CD14-positive monocyte (primary cell): ENCODE data around the gene FLNA. TPM values are rescaled to one million over a fixed set of nuclear protein-coding genes. Genes with fewer than 3 reads are reported as not detected.

Source experiments
- DNase-seq, 3 donors: peaks; one replicate each; pipeline ENCODE4 v3.0.0-alpha.2; 2011 to 2022
- H2AFZ ChIP-seq: 2 replicates; pipeline ENCODE4 v1.6.0; 2012; ENCODE audit warnings: mild to moderate bottlenecking, low read depth, low read length, inconsistent platforms; ENCODE audit not compliant: insufficient read depth, poor library complexity, severe bottlenecking
- H3K27ac ChIP-seq, 2 donors: 1 replicate in 1 of 2; 2 replicates in 1 of 2; pipeline ENCODE4 v1.5.1; 2012 to 2013; ENCODE audit warnings: low read length in 2 of 2, control low read depth in 1 of 2, inconsistent platforms in 1 of 2, low read depth in 1 of 2, mild to moderate bottlenecking in 1 of 2
- H3K27me3 ChIP-seq, 2 donors: one replicate each; pipeline versions ENCODE4 v1.6.0 to v1.6.1; 2011 to 2013; ENCODE audit warnings: low read length in 2 of 2; ENCODE audit not compliant: control insufficient read depth in 2 of 2, insufficient read depth in 2 of 2
- H3K36me3 ChIP-seq, 2 donors: replicated peaks in 1 of 2; 1 replicate in 1 of 2; 2 replicates in 1 of 2; pipeline versions ENCODE4 v1.5.1 to v1.6.1; 2012 to 2013; ENCODE audit warnings: low read length in 2 of 2, control low read depth in 1 of 2, inconsistent platforms in 1 of 2, mild to moderate bottlenecking in 1 of 2; ENCODE audit not compliant: insufficient read depth in 2 of 2, control insufficient read depth in 1 of 2
- H3K4me1 ChIP-seq, 2 donors: 1 replicate in 1 of 2; 2 replicates in 1 of 2; pipeline versions ENCODE4 v1.5.1 to v1.6.1; 2012 to 2013; ENCODE audit warnings: low read length in 2 of 2, control low read depth in 1 of 2, inconsistent platforms in 1 of 2, mild to moderate bottlenecking in 1 of 2, moderate library complexity in 1 of 2; ENCODE audit not compliant: insufficient read depth in 2 of 2, control insufficient read depth in 1 of 2
- H3K4me2 ChIP-seq: replicated peaks from 2 replicates; pipeline ENCODE3; 2012; ENCODE audit warnings: low read length, moderate library complexity, mild to moderate bottlenecking; ENCODE audit not compliant: poor library complexity, severe bottlenecking; ENCODE audit errors: extremely low read depth
- H3K4me3 ChIP-seq, 3 experiments: fragments of 200-600 bp in 1 of 3; sonication (generic) in 1 of 3; replicated peaks in 1 of 3; 1 replicate in 2 of 3; 2 replicates in 1 of 3; pipeline ENCODE4 v1.5.1; 2011 to 2013; ENCODE audit warnings: low read length in 3 of 3, mild to moderate bottlenecking in 3 of 3, control low read depth in 2 of 3, low read depth in 2 of 3, inconsistent platforms in 1 of 3, moderate library complexity in 1 of 3
- H3K79me2 ChIP-seq: 2 replicates; pipeline ENCODE4 v1.6.0; 2012; ENCODE audit warnings: mild to moderate bottlenecking, control low read depth, inconsistent platforms, low read length, moderate library complexity; ENCODE audit not compliant: insufficient read depth
- H3K9ac ChIP-seq: 2 replicates; pipeline ENCODE4 v1.6.0; 2017; ENCODE audit warnings: low read length, mild to moderate bottlenecking; ENCODE audit not compliant: insufficient read depth, poor library complexity, severe bottlenecking
- H3K9me3 ChIP-seq, 2 donors: replicated peaks in 1 of 2; 1 replicate in 1 of 2; 2 replicates in 1 of 2; pipeline versions ENCODE4 v1.5.1 to v1.6.1; 2012 to 2013; ENCODE audit warnings: low read length in 2 of 2, control low read depth in 1 of 2; ENCODE audit not compliant: control insufficient read depth in 1 of 2, insufficient read depth in 1 of 2
- H4K20me1 ChIP-seq: 2 replicates; pipeline ENCODE4 v1.6.0; 2012; ENCODE audit warnings: mild to moderate bottlenecking, low read length, control low read depth, moderate library complexity; ENCODE audit not compliant: insufficient read depth
- H3K27ac Mint-ChIP-seq, 7 donors: one replicate each; pipeline ENCODE4 v1.8.0; 2020; ENCODE audit warnings: mild to moderate bottlenecking in 7 of 7, mixed read lengths in 7 of 7, moderate library complexity in 6 of 7, inconsistent platforms in 2 of 7
- H3K27me3 Mint-ChIP-seq, 3 donors: one replicate each; pipeline ENCODE4 v1.8.0; 2021 to 2022; ENCODE audit warnings: low read depth in 3 of 3, mild to moderate bottlenecking in 3 of 3, mixed read lengths in 3 of 3, moderate library complexity in 3 of 3, inconsistent platforms in 1 of 3
- H3K36me3 Mint-ChIP-seq, 2 donors: one replicate each; pipeline ENCODE4 v1.8.0; 2020; ENCODE audit warnings: mixed read lengths in 2 of 2, inconsistent platforms in 1 of 2, mild to moderate bottlenecking in 1 of 2
- H3K4me1 Mint-ChIP-seq: one replicate; pipeline ENCODE4 v1.8.0; 2020; ENCODE audit warnings: mild to moderate bottlenecking, mixed read lengths
- H3K4me3 Mint-ChIP-seq, 2 donors: one replicate each; pipeline ENCODE4 v1.8.0; 2020; ENCODE audit warnings: mild to moderate bottlenecking in 2 of 2, mixed read lengths in 2 of 2, moderate library complexity in 1 of 2
- H3K9me3 Mint-ChIP-seq, 7 donors: one replicate each; pipeline ENCODE4 v1.8.0; 2020 to 2022; ENCODE audit warnings: mixed read lengths in 7 of 7, mild to moderate bottlenecking in 6 of 7, moderate library complexity in 6 of 7, inconsistent platforms in 2 of 7
- CTCF ChIP-seq: fragments of 200-600 bp; IDR thresholded peaks from one replicate; pipeline ENCODE4 v1.8.0; 2022; ENCODE audit warnings: antibody characterized with exemption, mild to moderate bottlenecking
- WGBS: methylation state at CpG from one replicate; pipeline ENCODE4 v1.1.5; 2013; ENCODE audit warnings: missing lambda C conversion rate; ENCODE audit not compliant: insufficient coverage; 5-methylcytosine and 5-hydroxymethylcytosine counted together
- intact Hi-C, 2 donors: fragments of 100-400 bp; cut with micrococcal nuclease; formaldehyde crosslinking; loops; one replicate each; pipeline versions ENCODE4 v1.15.0 to v1.15.1; 2023
- polyA plus RNA-seq, 3 donors: library from polyadenylated mRNA; depleted of rRNA in 1 of 3; unstranded in 2 of 3; stranded (reverse) in 1 of 3; fragments of 300-500 nt in 2 of 3; fragments of >200 nt in 1 of 3; fragmentation: Illumina TruSeq in 2 of 3; gene quantifications; 1 replicate in 2 of 3; 2 replicates in 1 of 3; pipeline ENCODE4 v1.2.3, GENCODE V29; 2012 to 2021

Gene FLNA
- polyA plus RNA-seq, 3 donors, result 111 to 874 (median 219) TPM

GRCh38 chrX:154354013-154354412, 20.4 kb downstream of the FLNA start:
- peaks cover 0 to 2% (median 0%) of the 10 kb centered on the region in 3 donors for H3K27me3 Mint-ChIP-seq
- WGBS, result 50% methylated on average over 1 of the region's 14 CpGs
- peaks cover 14 to 30% of the 10 kb centered on the region in 2 donors for H3K4me1 ChIP-seq
- peaks cover 100% of the 10 kb centered on the region in 2 donors for H3K36me3 ChIP-seq
- DNase-seq, result no peak
- intact Hi-C loops, result no loop called here
- peaks cover 100% of the 10 kb centered on the region for H4K20me1 ChIP-seq
- H3K9me3 Mint-ChIP-seq, result no peaks in the 10 kb centered on the region
- TF ChIP-seq CTCF, result no peak
- peaks cover 42% of the 10 kb centered on the region for H3K79me2 ChIP-seq
- H3K36me3 Mint-ChIP-seq, result peaks cover 55 to 89% of the 10 kb centered on the region in 2 donors
- no peaks in the 10 kb centered on the region for H3K27me3 ChIP-seq
- H3K4me3 Mint-ChIP-seq, result no peak overlapping the region
- peaks cover 9% of the 10 kb centered on the region for H3K4me1 Mint-ChIP-seq
- peak overlapping the region in 3 of 7 donors; percentile 11 to 70 (median 40) for H3K27ac Mint-ChIP-seq
- no peak overlapping the region for H3K4me2 ChIP-seq
- H3K9ac ChIP-seq, result no peak overlapping the region
- H3K9me3 ChIP-seq, result no peaks in the 10 kb centered on the region
- peak overlapping the region in 1 of 2 donors; percentile 16 for H3K27ac ChIP-seq
- H2AFZ ChIP-seq, result no peak overlapping the region
- no peak overlapping the region for H3K4me3 ChIP-seq

- DNase-seq, result no peak
- H3K27ac ChIP-seq, result no peak overlapping the region
- no peak overlapping the region for H3K4me2 ChIP-seq
- no peaks in the 10 kb centered on the region for H3K9me3 ChIP-seq
- intact Hi-C loops, result no loop called here
- no peaks in the 10 kb centered on the region for H3K27me3 ChIP-seq
- no peak overlapping the region for H3K4me3 Mint-ChIP-seq
- H3K27me3 Mint-ChIP-seq, result peaks cover 0 to 2% (median 0%) of the 10 kb centered on the region in 3 donors
- H4K20me1 ChIP-seq, result peaks cover 100% of the 10 kb centered on the region
- H3K27ac Mint-ChIP-seq, result peak overlapping the region in 3 of 7 donors; percentile 26 to 70 (median 56)
- H3K4me1 ChIP-seq, result peaks cover 18 to 37% of the 10 kb centered on the region in 2 donors
- H3K9ac ChIP-seq, result no peak overlapping the region
- H3K36me3 Mint-ChIP-seq, result peaks cover 51 to 86% of the 10 kb centered on the region in 2 donors
- no peaks in the 10 kb centered on the region for H3K9me3 Mint-ChIP-seq
- H3K4me1 Mint-ChIP-seq, result peaks cover 12% of the 10 kb centered on the region
- peaks cover 35% of the 10 kb centered on the region for H3K79me2 ChIP-seq
- no peak overlapping the region for H3K4me3 ChIP-seq
- 94% methylated on average over 16 of the region's 24 CpGs for WGBS
- no peak for TF ChIP-seq CTCF
- H3K36me3 ChIP-seq, result peaks cover 98 to 100% of the 10 kb centered on the region in 2 donors
- no peak overlapping the region for H2AFZ ChIP-seq
Observed at GRCh38 chrX:154353172-154353843, 21.1 kb downstream of the FLNA start.
